ENCODE measurements around the gene RBFOX2. TPM values are rescaled to one million over a fixed set of nuclear protein-coding genes. Genes with fewer than 3 reads are reported as not detected.
"Not testable (repeated sequence)": the region's sequence is repeated elsewhere in the genome, so short reads cannot be mapped to it uniquely, and the experiment has no call there.

RBFOX2 gene
- total RNA-seq, 1 experiment from 2014 or later, result 62.2 TPM

DNA sequence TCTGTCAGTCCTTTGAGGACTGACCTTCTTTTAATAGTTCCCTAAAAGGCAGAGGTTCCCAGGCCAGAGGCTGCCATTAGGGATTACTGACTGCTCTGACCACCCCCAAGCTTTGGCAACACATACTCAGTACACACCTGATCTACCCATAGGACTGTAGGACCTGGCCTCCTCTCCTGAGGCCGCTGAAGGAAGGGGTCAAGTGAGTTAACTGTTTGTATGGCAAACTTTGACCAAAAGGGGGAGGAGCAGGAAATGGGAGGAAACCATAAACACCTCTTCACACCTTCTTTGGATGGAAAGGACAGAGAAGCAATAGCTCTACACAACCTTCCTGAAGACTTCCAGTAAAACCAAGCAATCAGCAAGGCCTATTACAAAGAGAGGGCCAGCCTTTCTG lies 207.0 kb downstream of the RBFOX2 start:
- in situ Hi-C loops (cut with HindIII; ENCODE audit: low sequenced_read_pairs), result no loop called here
- no peak for DNase-seq (ENCODE audit: low spot score)

DNA sequence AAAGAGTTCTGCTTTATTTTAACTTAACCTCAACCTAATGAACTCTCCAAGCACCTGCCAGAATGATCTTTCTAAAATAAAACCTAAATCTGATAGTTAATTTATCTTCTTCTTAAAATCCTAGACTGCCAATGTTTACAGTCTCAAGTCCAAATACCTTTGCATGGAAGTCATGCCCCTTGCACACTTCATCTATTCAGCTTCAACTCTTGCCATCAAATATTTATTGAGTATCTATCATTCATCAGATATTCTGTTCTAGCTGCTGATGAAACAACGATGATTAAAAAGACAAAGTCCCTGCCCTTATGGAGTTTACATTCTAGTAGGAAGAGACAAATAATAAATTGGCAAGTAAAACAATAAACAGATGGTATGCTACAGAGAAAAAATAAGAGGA lies 209.2 kb downstream of the RBFOX2 start:
- no peak for DNase-seq (ENCODE audit: low spot score)
- in situ Hi-C loops (cut with HindIII; ENCODE audit: low sequenced_read_pairs), result no loop called here

DNA sequence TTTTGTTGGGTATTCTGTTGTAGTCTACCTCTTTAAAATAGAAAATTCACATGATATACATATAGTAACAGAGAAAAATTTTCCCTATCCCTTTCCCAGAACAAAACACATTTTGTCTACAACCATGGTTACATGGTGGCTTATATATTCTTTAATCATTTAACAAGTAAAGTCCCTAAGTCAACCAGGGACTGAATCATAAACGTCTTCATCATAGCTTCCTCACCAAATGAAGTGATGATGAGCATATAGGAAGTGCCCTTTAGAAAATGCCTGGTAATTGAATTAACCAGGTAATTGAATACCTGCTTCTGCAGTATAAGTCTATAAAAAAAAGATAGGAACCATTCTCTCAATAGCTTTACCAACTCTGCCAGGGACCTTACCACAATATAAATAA lies 209.7 kb downstream of the RBFOX2 start:
- in situ Hi-C loops (cut with HindIII; ENCODE audit: low sequenced_read_pairs), result no loop called here
- DNase-seq (ENCODE audit: low spot score), result no peak

DNA sequence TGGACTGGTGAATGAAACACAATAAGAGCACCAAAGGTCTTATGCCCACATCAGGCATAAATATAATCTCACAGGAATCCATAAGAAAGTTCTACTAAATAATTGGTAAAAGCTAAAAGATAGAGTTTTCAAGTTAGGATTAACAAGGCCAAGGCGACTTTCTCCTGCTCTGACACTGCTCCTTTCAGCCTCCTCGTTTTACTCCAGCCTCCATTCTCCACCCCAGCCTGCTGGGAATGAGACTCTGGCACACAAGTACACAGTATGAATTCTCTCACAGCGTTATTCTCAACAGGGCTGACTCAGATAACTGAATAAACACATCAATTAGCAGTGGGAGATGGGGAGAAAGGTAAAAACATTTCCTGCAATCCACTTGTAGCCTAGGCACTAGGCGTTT lies 216.0 kb downstream of the RBFOX2 start:
- in situ Hi-C loops (cut with HindIII; ENCODE audit: low sequenced_read_pairs), result no loop called here
- no peak for DNase-seq (ENCODE audit: low spot score)

DNA sequence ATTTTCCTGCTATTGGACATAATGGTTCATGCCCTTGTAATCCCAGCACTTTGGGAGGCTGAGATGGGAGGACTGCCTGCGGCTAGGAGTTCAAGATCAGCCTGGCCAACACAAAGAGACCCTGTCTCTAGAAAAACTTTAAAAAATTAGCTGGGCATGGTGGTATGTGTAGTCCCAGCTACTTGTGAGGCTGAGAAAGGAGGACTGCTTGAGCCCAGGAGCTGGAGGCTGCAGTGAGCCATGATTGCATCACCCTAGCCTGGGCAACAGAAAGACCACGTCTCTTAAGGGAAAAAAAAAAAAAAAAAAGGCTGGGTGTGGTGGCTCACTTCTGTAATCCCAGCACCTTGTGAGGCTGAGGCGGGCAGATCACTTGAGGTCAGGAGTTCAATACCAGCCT lies 217.0 kb downstream of the RBFOX2 start:
- in situ Hi-C loops (cut with HindIII; ENCODE audit: low sequenced_read_pairs), result no loop called here
- no peak for DNase-seq (ENCODE audit: low spot score)

DNA sequence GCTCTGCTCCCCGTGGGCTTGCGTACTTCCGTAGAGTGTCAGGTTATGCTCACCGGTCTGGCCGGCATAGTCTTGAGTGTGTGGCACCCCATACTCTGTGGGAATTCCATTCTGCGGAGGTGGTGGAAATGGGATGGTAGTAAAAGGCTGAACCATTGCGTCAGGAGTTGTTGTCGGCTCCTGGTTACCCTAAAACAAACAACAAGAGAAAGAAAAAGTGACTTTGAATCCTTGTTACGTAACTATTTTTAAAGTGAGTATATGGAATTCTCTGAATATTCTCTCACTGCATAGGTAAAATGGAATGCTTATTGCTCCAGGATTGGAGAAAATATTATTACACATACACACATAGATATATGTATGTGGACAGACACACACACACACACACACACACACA lies 218.8 kb downstream of the RBFOX2 start:
- DNase-seq (ENCODE audit: low spot score), result no peak
- in situ Hi-C loops (cut with HindIII; ENCODE audit: low sequenced_read_pairs), result no loop called here

DNA sequence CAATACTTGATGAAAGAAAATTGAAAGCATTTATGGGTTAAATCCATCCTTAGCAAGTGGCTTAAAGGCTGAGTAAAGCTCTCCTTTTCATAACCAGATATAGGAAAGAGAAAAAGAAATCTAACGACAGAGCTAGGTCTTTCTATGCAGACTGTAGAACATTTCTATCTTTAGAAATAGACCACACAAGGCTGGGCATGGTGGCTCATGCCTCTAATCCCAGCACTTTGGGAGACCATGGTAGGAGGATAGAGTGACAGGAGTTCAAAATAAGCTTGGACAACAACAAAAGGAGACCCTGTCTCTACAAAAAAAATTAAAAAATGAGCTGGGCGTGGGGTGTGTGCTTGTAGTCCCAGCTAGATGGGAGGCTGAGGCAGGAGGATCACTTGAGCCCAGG lies 220.2 kb downstream of the RBFOX2 start:
- no peak for DNase-seq (ENCODE audit: low spot score)
- in situ Hi-C loops (cut with HindIII; ENCODE audit: low sequenced_read_pairs), result no loop called here

DNA sequence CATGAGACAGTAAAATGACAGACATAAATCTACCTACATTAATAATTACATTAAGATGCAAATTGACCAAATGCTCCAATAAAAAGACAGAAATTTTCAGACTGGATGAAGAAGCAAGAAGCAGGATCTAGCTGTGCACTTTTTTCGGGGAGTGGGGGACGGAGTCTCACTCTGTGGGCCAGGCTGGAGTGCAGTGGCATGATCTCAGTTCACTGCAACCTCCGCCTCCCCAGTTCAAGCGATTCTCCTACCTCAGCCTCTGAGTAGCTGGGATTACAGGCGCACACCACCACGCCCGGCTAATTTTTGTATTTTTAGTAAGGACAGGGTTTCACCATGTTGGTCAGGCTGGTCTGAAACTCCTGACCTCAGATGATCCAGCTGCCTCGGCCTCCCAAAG lies 222.0 kb downstream of the RBFOX2 start:
- DNase-seq (ENCODE audit: low spot score); in situ Hi-C loops (cut with HindIII; ENCODE audit: low sequenced_read_pairs): not testable (repeated sequence)

DNA sequence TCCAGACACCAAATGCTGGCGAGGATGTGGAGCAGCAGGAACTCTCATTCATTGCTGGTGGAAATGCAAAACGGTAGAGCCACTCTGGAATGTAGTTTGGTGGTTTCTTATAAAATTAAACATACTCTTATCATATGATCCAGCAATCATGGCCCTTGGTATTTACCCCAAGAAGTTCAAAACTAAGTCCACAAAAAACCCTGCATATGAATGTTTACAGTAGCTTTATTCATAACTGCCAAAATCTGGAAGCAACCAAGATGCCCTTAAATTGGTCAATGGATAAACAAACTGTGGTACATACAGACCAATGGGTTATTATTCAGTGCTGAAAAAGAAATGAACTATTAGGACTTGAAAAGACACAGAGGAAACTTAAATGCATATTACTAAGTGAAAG lies 223.2 kb downstream of the RBFOX2 start:
- in situ Hi-C loops (cut with HindIII; ENCODE audit: low sequenced_read_pairs), result no loop called here

DNA sequence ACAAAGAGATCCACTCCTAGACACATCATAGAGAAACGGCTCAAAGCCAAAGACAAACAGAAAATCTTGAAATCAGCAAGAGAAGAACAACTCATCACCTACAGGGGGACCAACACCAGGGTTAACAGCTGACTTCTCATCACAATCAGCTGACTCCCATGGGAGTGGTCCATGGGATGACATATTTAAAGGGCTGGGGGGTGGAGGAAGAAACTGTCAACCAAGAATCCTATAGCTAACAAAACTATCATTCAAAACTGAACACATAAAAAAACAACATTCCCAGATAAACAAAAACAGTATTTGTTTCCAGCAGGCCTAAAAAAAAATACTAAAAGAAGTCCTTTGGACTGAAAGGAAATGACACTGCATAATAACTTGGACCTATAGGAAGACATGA lies 224.2 kb downstream of the RBFOX2 start:
- in situ Hi-C loops (cut with HindIII; ENCODE audit: low sequenced_read_pairs), result no loop called here
- no peak for DNase-seq (ENCODE audit: low spot score)

More for the DNA sequence above, 223.2 kb downstream of the RBFOX2 start:
- no peak for DNase-seq (ENCODE audit: low spot score)

DNA sequence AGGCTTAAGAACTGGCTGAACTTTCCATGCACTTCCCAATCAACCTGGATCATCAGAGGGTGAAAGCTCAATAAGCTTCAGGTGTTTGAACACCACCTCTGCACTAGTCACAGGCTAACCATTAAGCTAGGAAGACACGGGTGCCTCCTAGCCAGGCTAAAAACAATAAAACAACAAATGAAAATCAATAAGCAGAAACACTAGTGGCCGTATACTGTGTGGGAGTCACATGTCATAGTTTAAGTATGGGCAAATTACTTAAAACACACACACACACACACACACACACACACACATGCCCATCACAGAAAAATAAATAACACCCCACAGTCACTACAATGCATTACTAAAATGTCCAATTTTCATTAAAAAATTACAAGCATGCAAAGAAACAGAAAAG lies 225.7 kb downstream of the RBFOX2 start:
- in situ Hi-C loops (cut with HindIII; ENCODE audit: low sequenced_read_pairs), result no loop called here
- DNase-seq (ENCODE audit: low spot score), result no peak

DNA sequence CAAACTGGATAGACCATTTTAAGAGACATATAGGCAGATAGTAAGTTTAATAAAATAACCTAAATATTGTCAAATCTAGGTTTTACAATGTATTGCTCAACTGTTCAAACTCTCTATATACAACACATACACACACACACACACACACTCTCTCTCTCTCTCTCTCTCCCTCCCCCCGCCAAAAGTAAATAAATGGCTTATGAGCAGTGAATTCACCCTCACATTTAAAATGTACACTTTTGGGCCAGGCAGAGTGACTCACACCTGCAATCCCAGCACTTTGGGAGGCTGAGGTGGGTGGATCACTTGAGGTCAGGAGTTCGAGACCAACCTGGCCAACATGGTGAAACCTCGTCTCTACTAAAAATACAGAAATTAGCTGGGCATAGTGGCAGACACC lies 227.3 kb downstream of the RBFOX2 start:
- in situ Hi-C loops (cut with HindIII; ENCODE audit: low sequenced_read_pairs), result not testable (repeated sequence)

DNA sequence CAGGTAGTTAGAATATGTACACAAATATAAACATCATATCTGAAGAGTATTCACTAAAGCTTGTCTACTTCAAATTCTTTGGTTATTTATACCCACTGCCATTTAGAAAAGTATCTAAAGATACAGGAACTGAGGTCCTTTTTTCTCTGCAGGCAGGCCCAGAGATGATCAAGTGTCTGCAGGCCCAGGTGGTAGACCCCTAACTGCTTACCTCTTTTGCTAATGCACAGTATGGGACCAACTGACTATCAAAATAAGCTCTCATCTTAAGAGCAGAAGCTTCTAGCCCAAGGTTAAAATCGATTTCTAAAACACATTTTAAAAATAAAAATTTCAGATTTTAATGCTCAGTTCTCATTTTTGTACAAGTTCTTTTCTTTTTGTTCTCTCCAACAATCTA lies 229.5 kb downstream of the RBFOX2 start:
- DNase-seq (ENCODE audit: low spot score), result no peak
- in situ Hi-C loops (cut with HindIII; ENCODE audit: low sequenced_read_pairs), result loop anchor here (5.0 kb wide), 1 partner anchor 38 kb away; no protein-coding TSS in a partner anchor

More for the DNA sequence above, 227.3 kb downstream of the RBFOX2 start:
- not testable (repeated sequence) for DNase-seq (ENCODE audit: low spot score)

DNA sequence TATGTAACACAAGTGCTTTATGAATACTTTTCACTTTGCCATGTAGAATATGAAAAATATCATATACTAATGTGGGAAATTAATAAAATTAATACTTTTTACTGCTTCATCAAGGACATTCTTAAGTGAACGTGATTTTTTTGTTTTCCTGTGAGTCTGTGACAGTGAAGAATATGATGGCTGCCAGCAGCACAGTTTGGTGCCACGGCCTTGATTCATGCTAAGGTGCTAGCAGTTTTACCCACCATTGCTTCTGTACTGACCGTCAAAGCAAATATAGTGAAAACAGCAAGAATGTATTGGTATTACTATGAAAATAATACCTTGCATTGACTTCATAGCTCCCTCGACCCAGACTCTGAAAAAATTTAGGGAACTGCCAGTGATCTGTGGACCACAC lies 231.2 kb downstream of the RBFOX2 start:
- in situ Hi-C loops (cut with HindIII; ENCODE audit: low sequenced_read_pairs), result loop anchor here (5.0 kb wide), 1 partner anchor 40 kb away; no protein-coding TSS in a partner anchor
- peak; percentile 63 for DNase-seq (ENCODE audit: low spot score)

DNA sequence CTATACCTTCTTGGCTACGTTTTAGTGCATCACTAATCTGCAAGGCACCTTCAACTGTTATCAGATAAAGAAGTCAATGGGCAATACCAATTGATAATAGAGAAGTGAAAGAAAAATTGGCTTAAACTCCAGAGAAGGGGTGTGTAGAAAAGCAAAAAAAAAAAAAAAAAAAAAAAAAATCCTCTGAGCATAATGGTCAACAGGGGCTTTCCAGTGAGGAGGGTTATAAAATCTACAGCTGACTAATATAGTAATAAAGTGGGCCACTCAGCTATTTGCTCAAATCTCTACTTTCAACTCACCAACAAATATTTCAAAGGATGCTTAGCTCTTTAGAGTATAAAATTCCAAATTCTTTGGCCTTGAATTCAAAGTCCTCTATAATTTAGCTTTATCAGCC lies 233.1 kb downstream of the RBFOX2 start:
- DNase-seq (ENCODE audit: low spot score), result no peak
- in situ Hi-C loops (cut with HindIII; ENCODE audit: low sequenced_read_pairs), result loop anchor here (5.0 kb wide), 1 partner anchor 42 kb away; no protein-coding TSS in a partner anchor

DNA sequence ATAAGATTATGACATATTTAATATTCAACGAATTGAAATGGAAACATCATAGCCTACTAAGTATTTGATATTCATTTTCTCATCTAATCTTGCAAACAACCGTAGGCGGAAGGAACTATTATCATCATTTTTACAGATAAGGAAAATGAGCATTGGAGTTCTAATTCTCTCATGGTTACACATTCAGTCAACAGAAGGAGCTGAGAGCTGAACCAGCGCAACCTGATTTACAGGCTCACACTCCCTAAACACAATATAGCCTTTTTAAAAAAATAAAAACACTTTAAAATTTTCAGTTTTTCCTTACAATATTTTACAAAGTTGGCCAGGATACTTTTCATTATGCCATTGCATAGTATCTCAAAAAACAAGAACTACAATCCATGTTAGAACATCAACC lies 236.1 kb downstream of the RBFOX2 start:
- in situ Hi-C loops (cut with HindIII; ENCODE audit: low sequenced_read_pairs), result no loop called here
- DNase-seq (ENCODE audit: low spot score), result no peak

DNA sequence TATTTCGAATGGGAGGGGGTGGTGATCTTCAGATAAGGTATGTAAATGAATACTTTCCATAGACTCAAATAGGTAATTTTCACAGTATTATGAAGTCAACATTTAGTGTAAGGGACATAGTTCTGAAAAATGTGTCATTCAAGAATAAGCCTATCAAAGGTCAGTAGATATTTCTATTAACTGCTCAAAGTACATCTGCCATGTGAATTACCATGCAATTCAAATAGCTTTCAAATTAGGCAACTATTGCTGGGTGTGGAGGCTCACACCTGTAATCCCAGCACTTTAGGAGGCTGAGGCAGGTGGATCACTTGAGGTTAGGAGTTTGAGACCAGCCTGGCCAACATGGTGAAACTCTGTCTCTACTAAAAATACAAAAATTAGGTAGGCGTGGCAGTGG lies 236.8 kb downstream of the RBFOX2 start:
- in situ Hi-C loops (cut with HindIII; ENCODE audit: low sequenced_read_pairs); DNase-seq (ENCODE audit: low spot score): not testable (repeated sequence)

DNA sequence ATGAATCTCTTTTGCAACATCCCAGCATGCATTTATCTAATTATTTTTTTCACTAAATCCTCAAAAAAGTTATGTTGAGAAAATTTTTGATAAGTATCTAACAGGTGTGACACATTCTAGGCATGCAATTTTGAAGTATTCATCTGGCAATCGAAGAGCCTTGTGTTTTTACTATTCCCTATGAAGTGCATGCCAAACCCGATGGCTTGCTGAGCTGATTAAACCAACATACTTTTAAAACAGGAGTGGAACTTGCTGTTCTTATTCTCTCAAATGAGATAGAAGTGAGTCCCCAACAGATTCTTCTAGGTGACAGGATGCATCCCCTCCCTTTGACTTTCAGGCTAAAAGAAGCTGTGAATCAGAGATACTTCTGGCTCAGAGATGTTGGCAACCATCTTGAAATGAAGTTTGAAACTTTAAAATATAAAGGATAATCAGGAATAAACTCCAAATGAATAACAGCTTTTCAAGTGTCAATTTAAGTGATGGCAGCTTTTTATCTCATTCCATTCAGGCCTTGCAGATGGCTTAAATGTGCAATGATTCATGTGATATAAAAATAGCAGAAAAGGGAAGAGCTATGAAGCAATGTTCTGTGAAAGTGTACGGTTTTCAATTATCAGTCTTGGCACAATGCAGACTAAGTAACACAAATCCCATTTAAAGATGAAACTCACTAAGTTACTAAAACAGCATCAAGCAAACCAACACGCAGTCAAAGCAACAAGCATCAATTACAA lies 243.3 kb downstream of the RBFOX2 start:
- DNase-seq (ENCODE audit: low spot score), result no peak
- in situ Hi-C loops (cut with HindIII; ENCODE audit: low sequenced_read_pairs), result no loop called here

DNA sequence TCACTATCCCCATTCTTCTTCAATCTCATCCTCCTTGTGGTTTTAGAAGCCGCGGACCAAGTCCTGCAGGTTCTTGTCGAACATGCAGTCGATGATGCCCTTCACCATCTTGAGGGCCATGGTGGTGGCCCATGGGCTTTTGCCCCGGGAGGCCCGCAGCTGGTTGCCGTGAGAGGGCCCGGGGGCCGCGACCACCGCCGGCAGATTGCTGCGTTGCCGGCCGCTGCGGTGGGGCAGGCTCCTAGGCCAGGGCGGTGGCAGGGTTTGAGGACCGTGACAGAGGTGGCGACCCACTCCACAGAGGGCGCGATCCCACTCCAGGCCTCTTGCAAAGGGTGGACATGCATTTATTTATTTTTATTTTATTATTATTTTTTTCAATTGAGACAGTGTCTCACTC lies 244.0 kb downstream of the RBFOX2 start:
- no peak for DNase-seq (ENCODE audit: low spot score)
- in situ Hi-C loops (cut with HindIII; ENCODE audit: low sequenced_read_pairs), result no loop called here

DNA sequence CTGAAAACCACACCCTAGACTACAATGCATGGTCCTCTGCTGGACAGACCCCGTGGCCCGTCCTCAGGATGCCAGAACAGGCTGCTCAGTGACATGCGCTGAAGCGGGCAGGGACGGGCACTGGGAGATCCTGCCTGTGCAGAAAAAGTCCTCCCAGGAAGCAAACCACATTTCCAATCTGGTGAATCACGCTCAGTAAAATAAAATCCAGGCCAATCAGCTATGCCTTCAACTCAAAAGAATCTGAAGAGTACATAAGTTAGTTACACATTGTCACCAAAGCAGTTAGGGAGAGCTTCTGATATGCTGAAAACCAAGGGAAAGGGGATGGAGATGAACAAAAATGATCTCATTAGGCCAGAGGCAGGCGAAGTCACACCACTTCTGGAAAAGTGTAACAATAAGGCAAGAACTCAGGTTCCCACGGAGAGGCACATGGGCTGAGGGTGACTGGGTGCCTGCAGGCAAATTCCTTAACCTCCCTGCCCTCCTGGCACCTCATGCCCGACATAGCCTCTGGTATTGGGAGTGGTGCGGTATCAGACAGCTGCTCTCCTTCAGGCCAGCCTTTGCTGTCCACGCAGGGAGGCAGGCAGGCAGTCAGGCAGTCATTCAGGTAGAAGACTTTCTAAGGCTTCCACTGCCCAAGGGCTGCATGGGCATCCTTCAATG lies 244.5 kb downstream of the RBFOX2 start:
- DNase-seq (ENCODE audit: low spot score), result no peak
- in situ Hi-C loops (cut with HindIII; ENCODE audit: low sequenced_read_pairs), result no loop called here

DNA sequence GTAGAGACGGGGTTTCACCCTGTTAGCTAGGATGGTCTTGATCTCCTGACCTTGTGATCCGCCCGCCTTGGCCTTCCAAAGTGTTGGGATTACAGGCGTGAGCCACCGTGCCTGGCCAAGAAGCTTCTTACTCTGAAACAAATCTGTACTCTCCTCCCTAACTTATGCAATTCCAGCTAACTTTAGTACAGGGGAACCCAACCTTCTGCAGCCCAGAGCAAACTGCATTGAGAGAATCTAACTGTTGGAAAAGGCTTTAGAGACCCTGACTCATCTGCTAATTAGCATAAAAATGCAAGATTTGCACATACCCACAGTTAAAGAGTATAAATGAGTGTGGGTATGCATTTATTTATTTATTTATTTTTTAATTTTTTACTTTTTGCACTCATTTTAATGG lies 246.1 kb downstream of the RBFOX2 start:
- no peak for DNase-seq (ENCODE audit: low spot score)
- in situ Hi-C loops (cut with HindIII; ENCODE audit: low sequenced_read_pairs), result no loop called here
